ENCODE data around the gene ADD3.
"Not testable (repeated sequence)": the region's sequence is repeated elsewhere in the genome, so short reads cannot be mapped to it uniquely, and the experiment has no call there.

ADD3 gene

GRCh38 chr10:110110338-110110737 is 102.6 kb downstream of the ADD3 start:
- H3K27ac ChIP-seq = no peak overlapping the region
- DNase-seq = no peak
- no peaks in the 10 kb centered on the region for H3K27me3 ChIP-seq (ENCODE audit: insufficient read depth, low read depth, severe bottlenecking)
- H3K9me3 ChIP-seq (ENCODE audit: severe bottlenecking) = no peaks in the 10 kb centered on the region
- TF ChIP-seq, protein P1, sequence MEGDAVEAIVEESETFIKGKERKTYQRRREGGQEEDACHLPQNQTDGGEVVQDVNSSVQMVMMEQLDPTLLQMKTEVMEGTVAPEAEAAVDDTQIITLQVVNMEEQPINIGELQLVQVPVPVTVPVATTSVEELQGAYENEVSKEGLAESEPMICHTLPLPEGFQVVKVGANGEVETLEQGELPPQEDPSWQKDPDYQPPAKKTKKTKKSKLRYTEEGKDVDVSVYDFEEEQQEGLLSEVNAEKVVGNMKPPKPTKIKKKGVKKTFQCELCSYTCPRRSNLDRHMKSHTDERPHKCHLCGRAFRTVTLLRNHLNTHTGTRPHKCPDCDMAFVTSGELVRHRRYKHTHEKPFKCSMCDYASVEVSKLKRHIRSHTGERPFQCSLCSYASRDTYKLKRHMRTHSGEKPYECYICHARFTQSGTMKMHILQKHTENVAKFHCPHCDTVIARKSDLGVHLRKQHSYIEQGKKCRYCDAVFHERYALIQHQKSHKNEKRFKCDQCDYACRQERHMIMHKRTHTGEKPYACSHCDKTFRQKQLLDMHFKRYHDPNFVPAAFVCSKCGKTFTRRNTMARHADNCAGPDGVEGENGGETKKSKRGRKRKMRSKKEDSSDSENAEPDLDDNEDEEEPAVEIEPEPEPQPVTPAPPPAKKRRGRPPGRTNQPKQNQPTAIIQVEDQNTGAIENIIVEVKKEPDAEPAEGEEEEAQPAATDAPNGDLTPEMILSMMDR (IDR thresholded peaks at IDR 0.05; ENCODE audit: low read depth, low read length) = no peak
- H3K36me3 ChIP-seq = peaks cover 27% of the 10 kb centered on the region
- H3K4me3 ChIP-seq (ENCODE audit: low read depth, low read length) = no peak overlapping the region

GRCh38 chr10:110113670-110114337 is 106.0 kb downstream of the ADD3 start:
- H3K27me3 ChIP-seq (ENCODE audit: insufficient read depth, low read depth, severe bottlenecking) = no peaks in the 10 kb centered on the region
- H3K27ac ChIP-seq = no peak overlapping the region
- H3K4me3 ChIP-seq (ENCODE audit: low read depth, low read length) = no peak overlapping the region
- TF ChIP-seq, protein P1 (IDR thresholded peaks at IDR 0.05; ENCODE audit: low read depth, low read length) = no peak
- no peaks in the 10 kb centered on the region for H3K9me3 ChIP-seq (ENCODE audit: severe bottlenecking)
- no peak for DNase-seq
- H3K36me3 ChIP-seq = peaks cover 52% of the 10 kb centered on the region

- DNase-seq = not testable (repeated sequence)
- peaks cover 61% of the 10 kb centered on the region for H3K36me3 ChIP-seq
These were observed 106.9 kb downstream of the ADD3 start for GRCh38 chr10:110114668-110115067.

DNA sequence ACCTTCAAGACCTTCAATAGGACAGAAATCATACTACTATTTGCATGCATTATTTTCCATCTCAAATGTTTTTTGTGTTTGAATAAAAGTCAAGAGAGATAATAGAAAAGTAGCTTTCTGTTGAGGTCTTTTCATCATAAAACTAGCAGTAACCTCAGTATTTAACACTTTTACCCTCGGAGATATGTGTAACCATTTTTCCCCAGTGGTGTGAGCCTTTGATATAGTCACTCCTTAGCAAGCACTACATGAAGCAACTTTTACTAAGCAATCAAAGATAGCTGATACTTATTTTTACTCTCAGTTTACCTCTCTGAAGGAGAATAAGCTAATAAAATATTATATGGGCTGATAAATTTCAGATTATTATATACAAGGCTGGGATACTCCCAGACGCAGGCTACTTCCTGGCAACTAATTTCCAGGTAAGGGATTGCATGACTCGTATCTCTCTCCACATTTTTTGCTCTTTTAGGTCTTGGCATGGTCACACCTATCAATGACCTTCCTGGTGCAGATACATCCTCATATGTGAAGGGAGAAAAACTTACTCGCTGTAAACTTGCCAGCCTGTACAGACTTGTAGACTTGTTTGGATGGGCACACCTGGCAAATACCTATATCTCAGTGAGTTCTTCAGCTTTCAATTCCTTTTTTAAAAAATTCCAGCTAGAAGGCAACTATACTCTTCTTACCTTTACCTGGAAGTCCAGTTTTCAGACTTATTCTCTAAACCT is 108.2 kb downstream of the ADD3 start:
- Histone ChIP-seq H3K27ac (no peak overlapping the region), H3K27me3 (ENCODE audit: insufficient read depth, low read depth, severe bottlenecking) (no peaks in the 10 kb centered on the region), H3K4me3 (ENCODE audit: low read depth, low read length) (no peak overlapping the region), H3K36me3 (peaks cover 69% of the 10 kb centered on the region), H3K9me3 (ENCODE audit: severe bottlenecking) (no peaks in the 10 kb centered on the region)
- TF ChIP-seq, protein P1 (IDR thresholded peaks at IDR 0.05; ENCODE audit: low read depth, low read length) = no peak
- no peak for DNase-seq

More at GRCh38 chr10:110114668-110115067, 106.9 kb downstream of the ADD3 start:
- H3K27me3 ChIP-seq (ENCODE audit: insufficient read depth, low read depth, severe bottlenecking); H3K9me3 ChIP-seq (ENCODE audit: severe bottlenecking); H3K27ac ChIP-seq; H3K4me3 ChIP-seq (ENCODE audit: low read depth, low read length): not testable (repeated sequence)

DNA sequence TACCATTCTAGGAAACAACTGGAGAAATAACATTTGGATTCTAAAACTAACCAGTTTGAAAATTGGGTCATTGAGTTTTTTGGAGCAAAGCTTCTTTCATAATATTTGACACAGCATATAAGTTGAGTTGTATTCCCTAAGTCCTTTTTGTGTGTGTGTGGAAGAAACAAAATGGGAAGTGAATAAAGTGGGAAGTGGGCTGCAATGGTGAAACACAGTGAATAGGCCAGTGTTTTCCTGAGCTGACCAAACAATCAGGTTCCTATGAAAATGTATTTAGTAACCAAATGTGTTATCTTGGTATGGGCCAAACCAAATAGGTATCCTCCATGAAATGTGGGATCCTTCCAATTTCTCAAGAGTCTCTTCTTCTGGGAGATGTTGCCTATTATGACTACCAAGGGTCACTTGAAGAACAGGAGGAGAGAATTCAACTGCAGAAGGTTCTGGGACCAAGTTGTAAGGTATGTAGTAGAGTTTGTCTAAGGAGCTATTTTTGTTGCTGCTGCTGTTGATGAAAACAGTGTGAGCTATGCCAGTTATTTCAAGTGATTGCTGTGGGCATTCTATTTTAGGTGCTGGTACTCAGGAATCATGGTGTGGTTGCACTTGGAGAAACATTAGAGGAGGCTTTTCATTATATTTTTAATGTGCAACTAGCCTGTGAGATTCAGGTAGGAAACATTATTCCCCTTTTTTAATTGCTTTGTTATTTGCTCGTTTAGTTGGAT is 111.3 kb downstream of the ADD3 start:
- no peaks in the 10 kb centered on the region for H3K27me3 ChIP-seq (ENCODE audit: insufficient read depth, low read depth, severe bottlenecking)
- TF ChIP-seq, protein P1 (IDR thresholded peaks at IDR 0.05; ENCODE audit: low read depth, low read length) = no peak
- H3K27ac ChIP-seq = no peak overlapping the region
- no peak for DNase-seq
- no peak overlapping the region for H3K4me3 ChIP-seq (ENCODE audit: low read depth, low read length)
- no peaks in the 10 kb centered on the region for H3K9me3 ChIP-seq (ENCODE audit: severe bottlenecking)
- H3K36me3 ChIP-seq = peaks cover 60% of the 10 kb centered on the region

DNA sequence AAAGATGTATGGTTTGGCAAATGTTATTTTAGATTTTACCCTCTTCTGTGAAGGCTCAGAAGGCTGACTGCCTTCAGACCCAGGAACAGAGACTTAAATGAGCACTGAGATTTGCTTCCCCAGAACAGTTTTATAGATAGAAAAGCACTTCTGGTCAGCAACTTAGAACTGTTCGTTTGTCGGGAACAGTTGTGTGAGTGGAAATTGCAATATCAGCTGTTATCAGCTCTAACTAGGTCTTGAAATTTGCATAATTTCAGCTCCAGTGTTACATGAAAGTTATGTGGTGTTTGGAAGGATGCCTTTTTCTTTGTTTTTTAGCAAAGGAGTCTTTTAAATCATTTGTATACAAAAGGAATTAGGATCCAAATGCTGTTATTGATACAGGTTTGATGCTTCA is 115.8 kb downstream of the ADD3 start:
- DNase-seq = no peak
- Histone ChIP-seq H3K27me3 (ENCODE audit: insufficient read depth, low read depth, severe bottlenecking) (no peaks in the 10 kb centered on the region), H3K36me3 (peaks cover 70% of the 10 kb centered on the region), H3K9me3 (ENCODE audit: severe bottlenecking) (no peaks in the 10 kb centered on the region), H3K27ac (no peak overlapping the region), H3K4me3 (ENCODE audit: low read depth, low read length) (no peak overlapping the region)
- TF ChIP-seq, protein P1 (IDR thresholded peaks at IDR 0.05; ENCODE audit: low read depth, low read length) = no peak
